HG03558 (cell line): ENCODE data around the gene KHSRP.

Source experiments
- ATAC-seq: cut with Tn5 transposase; IDR thresholded peaks from one replicate; pipeline ENCODE4 v1.9.1; 2021; ENCODE audit warnings: moderate number of reproducible peaks; ENCODE audit not compliant: unreplicated experiment; ENCODE audit errors: extremely low read depth

Gene KHSRP

GRCh38 chr19:6394831-6395230 is 29.8 kb downstream of the KHSRP start:
- ATAC-seq, result no peak

GRCh38 chr19:6393983-6394412 is 30.6 kb downstream of the KHSRP start:
- ATAC-seq, result no peak

GRCh38 chr19:6393074-6393982 is 31.3 kb downstream of the KHSRP start, which contains the start of gene GTF2F1:
Gene GTF2F1, minus strand, starts transcription at chr19:6393164. Its CDS starts 169 bp downstream, at chr19:6392995.
- peak; percentile 61 for ATAC-seq

GRCh38 chr19:6392221-6393073 is 32.2 kb downstream of the KHSRP start:
- no peak for ATAC-seq

- no peak for ATAC-seq
These were observed 37.2 kb downstream of the KHSRP start for GRCh38 chr19:6387372-6387771.

- ATAC-seq, result no peak
These were observed 40.2 kb downstream of the KHSRP start for GRCh38 chr19:6384381-6384780.

GRCh38 chr19:6383188-6383587 is 41.4 kb downstream of the KHSRP start:
- no peak for ATAC-seq

- ATAC-seq, result no peak
These were observed 43.4 kb downstream of the KHSRP start for GRCh38 chr19:6381030-6381750.

GRCh38 chr19:6379744-6380143 is 44.9 kb downstream of the KHSRP start:
- ATAC-seq, result no peak

- no peak for ATAC-seq
These were observed 46.1 kb downstream of the KHSRP start for GRCh38 chr19:6378486-6378885.

GRCh38 chr19:6378041-6378440 is 46.6 kb downstream of the KHSRP start:
- ATAC-seq, result no peak

- ATAC-seq, result no peak
These were observed 48.0 kb downstream of the KHSRP start for GRCh38 chr19:6376512-6377190.

GRCh38 chr19:6375411-6376010 is 49.1 kb downstream of the KHSRP start, which contains the start of gene PSPN:
Gene PSPN, minus strand, starts transcription at chr19:6375933. Its CDS starts 84 bp downstream, at chr19:6375849.
- no peak for ATAC-seq

- ATAC-seq, result no peak
These were observed 49.8 kb downstream of the KHSRP start for GRCh38 chr19:6374711-6375410.

- no peak for ATAC-seq
These were observed 50.4 kb downstream of the KHSRP start for GRCh38 chr19:6374161-6374709.

GRCh38 chr19:6373813-6374108 is 50.9 kb downstream of the KHSRP start:
- ATAC-seq, result no peak

GRCh38 chr19:6373096-6373812 is 51.4 kb downstream of the KHSRP start:
- ATAC-seq, result peak; percentile 24

- peak; percentile 67 for ATAC-seq
These were observed 52.0 kb downstream of the KHSRP start, which contains the start of gene ALKBH7 for GRCh38 chr19:6372594-6373095. Gene ALKBH7, plus strand, starts transcription at chr19:6372794. Its CDS starts 27 bp downstream, at chr19:6372821.
